K562 (cell line): Measurements from ENCODE around the gene USP14. TPM values are rescaled to one million over a fixed set of nuclear protein-coding genes. Genes with fewer than 3 reads are reported as not detected.

Experiments used
- CBX8 ChIP-seq: fragments of 200-600 bp; sonication (generic); IDR thresholded peaks from 2 replicates; pipeline ENCODE4 v1.6.1; 2012; ENCODE audit warnings: borderline replicate concordance, mixed run types, low read depth, mild to moderate bottlenecking, moderate library complexity, mixed read lengths, low read length, control low read depth, inconsistent platforms; ENCODE audit not compliant: poor library complexity, severe bottlenecking; ENCODE audit errors: extremely low read depth
- CEBPG ChIP-seq, 3 experiments: fragments of 200-800 bp in 1 of 3; sonication (Bioruptor generic) in 1 of 3; sonication (generic) in 1 of 3; formaldehyde crosslinking in 1 of 3; IDR thresholded peaks in 2 of 3; conservative IDR thresholded peaks in 1 of 3; 2 replicates each; pipeline versions ENCODE4 v1.6.1 to v1.8.0; 2016 to 2022; ENCODE audit warnings: missing compliant biosample characterization in 2 of 3, missing genetic modification characterization in 2 of 3, mild to moderate bottlenecking in 1 of 3, missing genetic modification reagents in 1 of 3
- EGR1 ChIP-seq: fragments of 450-650 bp; conservative IDR thresholded peaks from 2 replicates; pipeline ENCODE4 v1.6.1; 2017; ENCODE audit warnings: mild to moderate bottlenecking
- FOXA3 ChIP-seq, 2 experiments: fragments of 450-650 bp in 1 of 2; sonication (generic) in 1 of 2; formaldehyde crosslinking; IDR thresholded peaks in 1 of 2; conservative IDR thresholded peaks in 1 of 2; 2 replicates each; pipeline versions ENCODE4 v1.4.0 to v1.8.0; 2020 to 2022; ENCODE audit warnings: mild to moderate bottlenecking in 2 of 2, missing genetic modification reagents in 1 of 2
- MEIS2 ChIP-seq: fragments of 450-650 bp; IDR thresholded peaks from 2 replicates; pipeline ENCODE4 v1.6.1; 2014; ENCODE audit warnings: mild to moderate bottlenecking; ENCODE audit not compliant: partially characterized antibody
- ZNF436 ChIP-seq: fragments of 250-450, 450-650 bp; sonication (Bioruptor Pico); formaldehyde crosslinking; IDR thresholded peaks from 2 replicates; pipeline ENCODE4 v1.7.0; 2020; ENCODE audit warnings: mild to moderate bottlenecking
- polyA plus RNA-seq, 8 experiments: library from polyadenylated mRNA; depleted of rRNA in 4 of 8; stranded (reverse) in 5 of 8; unstranded in 3 of 8; fragments of >200 nt; fragmentation: Nextera tagmentation in 2 of 8; fragmentation: Illumina TruSeq in 1 of 8; extraction: Ambion mirVana in 2 of 8; extraction: Trizol in 1 of 8; gene quantifications; 2 replicates each; pipeline versions ENCODE4 v1.2.1 to v1.2.3, GENCODE V29; 2011 to 2014; ENCODE audit warnings: inconsistent platforms in 1 of 8, missing spikeins in 1 of 8
- total RNA-seq, 7 experiments: library from RNA; depleted of rRNA in 6 of 7; stranded (reverse); fragments of >200 nt in 6 of 7; fragmentation: Illumina TruSeq in 2 of 7; extraction: Trizol in 2 of 7; gene quantifications; 2 replicates each; pipeline versions ENCODE4 v1.2.1 to v1.2.3, GENCODE V29; 2011 to 2021; ENCODE audit warnings: low replicate concordance in 1 of 7
- TF ChIP-seq, protein P1 (sequence below): fragments of 450-650 bp; IDR thresholded peaks from 2 replicates; pipeline ENCODE4 v1.6.1; 2016; ENCODE audit warnings: low read depth
- TF ChIP-seq, protein P2 (sequence below): fragments of 200-800 bp; sonication (Bioruptor generic); IDR thresholded peaks from 2 replicates; pipeline ENCODE4 v1.6.1; 2017; ENCODE audit warnings: missing genetic modification characterization, missing compliant biosample characterization
- TF ChIP-seq, protein P3 (sequence below): fragments of 450-650 bp; IDR thresholded peaks from one replicate; pipeline ENCODE4 v1.6.1; 2018; ENCODE audit warnings: mild to moderate bottlenecking, moderate library complexity; ENCODE audit not compliant: partially characterized antibody
- TF ChIP-seq, protein P4 (sequence below): fragments of 450-650 bp; formaldehyde crosslinking; conservative IDR thresholded peaks from 2 replicates; pipeline ENCODE4 v1.4.0; 2022; ENCODE audit warnings: mild to moderate bottlenecking, missing genetic modification characterization
- TF ChIP-seq, protein P5 (sequence below): fragments of 250-450 bp; sonication (Bioruptor Pico); IDR thresholded peaks from 2 replicates; pipeline ENCODE4 v1.8.0; 2021; ENCODE audit warnings: mild to moderate bottlenecking, moderate library complexity

Gene USP14
- total and polyA plus RNA-seq, 9 of the 15 experiments (the other 6 are each of a cell fraction or from before 2014, with no cell fraction given) = 18.7 to 129 (median 40.3) TPM

DNA sequence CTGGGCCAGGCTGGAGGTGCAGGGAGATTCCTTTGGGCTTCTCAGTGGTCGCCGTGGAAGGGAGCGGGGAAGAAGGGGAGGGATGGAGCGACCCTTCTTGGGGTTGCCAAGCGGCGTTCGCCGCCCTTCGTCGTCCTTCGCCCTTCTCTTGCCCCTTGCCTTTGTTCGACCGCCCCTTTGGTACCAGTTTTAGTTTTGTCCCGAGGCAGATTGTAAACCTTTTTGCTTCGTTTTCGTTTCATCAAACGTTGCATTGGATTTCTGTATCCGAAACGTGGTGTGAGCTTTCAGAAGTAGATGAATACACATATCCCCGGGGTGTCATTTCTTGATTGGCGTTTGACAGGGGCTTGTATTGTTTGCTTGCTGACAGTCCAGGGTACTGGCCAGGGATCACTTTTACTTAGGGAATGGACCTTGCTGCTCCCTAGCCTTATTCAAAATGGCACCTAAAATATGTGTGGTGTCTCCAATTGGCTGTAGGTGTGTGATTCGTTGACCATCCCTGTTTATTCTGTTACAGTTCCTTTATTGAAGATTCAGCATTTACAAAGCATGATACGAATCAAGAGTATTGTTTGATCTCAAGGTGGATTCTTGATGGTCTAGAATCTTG is 788 bp downstream of the USP14 start (continued):
- TF ChIP-seq, protein P1, sequence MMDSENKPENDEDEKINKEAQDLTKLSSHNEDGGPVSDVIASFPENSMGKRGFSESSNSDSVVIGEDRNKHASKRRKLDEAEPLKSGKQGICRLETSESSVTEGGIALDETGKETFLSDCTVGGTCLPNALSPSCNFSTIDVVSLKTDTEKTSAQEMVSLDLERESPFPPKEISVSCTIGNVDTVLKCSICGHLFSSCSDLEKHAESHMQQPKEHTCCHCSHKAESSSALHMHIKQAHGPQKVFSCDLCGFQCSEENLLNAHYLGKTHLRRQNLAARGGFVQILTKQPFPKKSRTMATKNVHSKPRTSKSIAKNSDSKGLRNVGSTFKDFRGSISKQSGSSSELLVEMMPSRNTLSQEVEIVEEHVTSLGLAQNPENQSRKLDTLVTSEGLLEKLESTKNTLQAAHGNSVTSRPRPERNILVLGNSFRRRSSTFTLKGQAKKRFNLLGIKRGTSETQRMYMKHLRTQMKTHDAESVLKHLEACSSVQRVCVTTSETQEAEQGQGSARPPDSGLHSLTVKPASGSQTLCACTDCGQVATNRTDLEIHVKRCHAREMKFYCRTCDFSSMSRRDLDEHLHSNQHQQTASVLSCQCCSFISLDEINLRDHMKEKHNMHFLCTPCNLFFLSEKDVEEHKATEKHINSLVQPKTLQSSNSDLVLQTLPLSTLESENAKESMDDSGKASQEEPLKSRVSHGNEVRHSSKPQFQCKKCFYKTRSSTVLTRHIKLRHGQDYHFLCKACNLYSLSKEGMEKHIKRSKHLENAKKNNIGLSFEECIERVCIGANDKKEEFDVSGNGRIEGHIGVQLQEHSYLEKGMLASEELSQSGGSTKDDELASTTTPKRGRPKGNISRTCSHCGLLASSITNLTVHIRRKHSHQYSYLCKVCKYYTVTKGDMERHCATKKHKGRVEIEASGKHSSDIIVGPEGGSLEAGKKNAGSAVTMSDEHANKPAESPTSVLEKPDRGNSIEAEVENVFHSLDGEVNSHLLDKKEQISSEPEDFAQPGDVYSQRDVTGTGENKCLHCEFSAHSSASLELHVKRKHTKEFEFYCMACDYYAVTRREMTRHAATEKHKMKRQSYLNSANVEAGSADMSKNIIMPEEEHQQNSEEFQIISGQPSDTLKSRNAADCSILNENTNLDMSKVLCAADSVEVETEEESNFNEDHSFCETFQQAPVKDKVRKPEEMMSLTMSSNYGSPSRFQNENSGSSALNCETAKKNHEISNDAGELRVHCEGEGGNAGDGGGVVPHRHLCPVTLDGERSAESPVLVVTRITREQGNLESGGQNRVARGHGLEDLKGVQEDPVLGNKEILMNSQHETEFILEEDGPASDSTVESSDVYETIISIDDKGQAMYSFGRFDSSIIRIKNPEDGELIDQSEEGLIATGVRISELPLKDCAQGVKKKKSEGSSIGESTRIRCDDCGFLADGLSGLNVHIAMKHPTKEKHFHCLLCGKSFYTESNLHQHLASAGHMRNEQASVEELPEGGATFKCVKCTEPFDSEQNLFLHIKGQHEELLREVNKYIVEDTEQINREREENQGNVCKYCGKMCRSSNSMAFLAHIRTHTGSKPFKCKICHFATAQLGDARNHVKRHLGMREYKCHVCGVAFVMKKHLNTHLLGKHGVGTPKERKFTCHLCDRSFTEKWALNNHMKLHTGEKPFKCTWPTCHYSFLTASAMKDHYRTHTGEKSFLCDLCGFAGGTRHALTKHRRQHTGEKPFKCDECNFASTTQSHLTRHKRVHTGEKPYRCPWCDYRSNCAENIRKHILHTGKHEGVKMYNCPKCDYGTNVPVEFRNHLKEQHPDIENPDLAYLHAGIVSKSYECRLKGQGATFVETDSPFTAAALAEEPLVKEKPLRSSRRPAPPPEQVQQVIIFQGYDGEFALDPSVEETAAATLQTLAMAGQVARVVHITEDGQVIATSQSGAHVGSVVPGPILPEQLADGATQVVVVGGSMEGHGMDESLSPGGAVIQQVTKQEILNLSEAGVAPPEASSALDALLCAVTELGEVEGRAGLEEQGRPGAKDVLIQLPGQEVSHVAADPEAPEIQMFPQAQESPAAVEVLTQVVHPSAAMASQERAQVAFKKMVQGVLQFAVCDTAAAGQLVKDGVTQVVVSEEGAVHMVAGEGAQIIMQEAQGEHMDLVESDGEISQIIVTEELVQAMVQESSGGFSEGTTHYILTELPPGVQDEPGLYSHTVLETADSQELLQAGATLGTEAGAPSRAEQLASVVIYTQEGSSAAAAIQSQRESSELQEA = no peak
- TF ChIP-seq, protein P2, sequence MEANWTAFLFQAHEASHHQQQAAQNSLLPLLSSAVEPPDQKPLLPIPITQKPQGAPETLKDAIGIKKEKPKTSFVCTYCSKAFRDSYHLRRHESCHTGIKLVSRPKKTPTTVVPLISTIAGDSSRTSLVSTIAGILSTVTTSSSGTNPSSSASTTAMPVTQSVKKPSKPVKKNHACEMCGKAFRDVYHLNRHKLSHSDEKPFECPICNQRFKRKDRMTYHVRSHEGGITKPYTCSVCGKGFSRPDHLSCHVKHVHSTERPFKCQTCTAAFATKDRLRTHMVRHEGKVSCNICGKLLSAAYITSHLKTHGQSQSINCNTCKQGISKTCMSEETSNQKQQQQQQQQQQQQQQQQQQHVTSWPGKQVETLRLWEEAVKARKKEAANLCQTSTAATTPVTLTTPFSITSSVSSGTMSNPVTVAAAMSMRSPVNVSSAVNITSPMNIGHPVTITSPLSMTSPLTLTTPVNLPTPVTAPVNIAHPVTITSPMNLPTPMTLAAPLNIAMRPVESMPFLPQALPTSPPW (CRISPR knock-in tag) = no peak
- TF ChIP-seq, protein P3, sequence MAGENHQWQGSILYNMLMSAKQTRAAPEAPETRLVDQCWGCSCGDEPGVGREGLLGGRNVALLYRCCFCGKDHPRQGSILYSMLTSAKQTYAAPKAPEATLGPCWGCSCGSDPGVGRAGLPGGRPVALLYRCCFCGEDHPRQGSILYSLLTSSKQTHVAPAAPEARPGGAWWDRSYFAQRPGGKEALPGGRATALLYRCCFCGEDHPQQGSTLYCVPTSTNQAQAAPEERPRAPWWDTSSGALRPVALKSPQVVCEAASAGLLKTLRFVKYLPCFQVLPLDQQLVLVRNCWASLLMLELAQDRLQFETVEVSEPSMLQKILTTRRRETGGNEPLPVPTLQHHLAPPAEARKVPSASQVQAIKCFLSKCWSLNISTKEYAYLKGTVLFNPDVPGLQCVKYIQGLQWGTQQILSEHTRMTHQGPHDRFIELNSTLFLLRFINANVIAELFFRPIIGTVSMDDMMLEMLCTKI = no peak
- TF ChIP-seq EGR1 (no peak), CBX8 (no peak), MEIS2 (peak; percentile 3), FOXA3 (CRISPR knock-in tag; conservative IDR thresholded peaks at IDR 0.05 in 1 of 2, IDR thresholded peaks at IDR 0.05 in 1 of 2) (no peak), CEBPG (CRISPR knock-in tag; IDR thresholded peaks at IDR 0.05) (peak; percentile 46), CEBPG (tag; conservative IDR thresholded peaks at IDR 0.05 in 1 of 2, IDR thresholded peaks at IDR 0.05 in 1 of 2) (peak in 1 of 2 experiments; percentile 33; a peak in 1 of 4 replicates), ZNF436 (CRISPR knock-in tag) (no peak)
- TF ChIP-seq, protein P4, sequence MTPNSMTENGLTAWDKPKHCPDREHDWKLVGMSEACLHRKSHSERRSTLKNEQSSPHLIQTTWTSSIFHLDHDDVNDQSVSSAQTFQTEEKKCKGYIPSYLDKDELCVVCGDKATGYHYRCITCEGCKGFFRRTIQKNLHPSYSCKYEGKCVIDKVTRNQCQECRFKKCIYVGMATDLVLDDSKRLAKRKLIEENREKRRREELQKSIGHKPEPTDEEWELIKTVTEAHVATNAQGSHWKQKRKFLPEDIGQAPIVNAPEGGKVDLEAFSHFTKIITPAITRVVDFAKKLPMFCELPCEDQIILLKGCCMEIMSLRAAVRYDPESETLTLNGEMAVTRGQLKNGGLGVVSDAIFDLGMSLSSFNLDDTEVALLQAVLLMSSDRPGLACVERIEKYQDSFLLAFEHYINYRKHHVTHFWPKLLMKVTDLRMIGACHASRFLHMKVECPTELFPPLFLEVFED (CRISPR knock-in tag) = 0 out of 2 replicates have a peak, but pooled peaks have one; percentile 32
- TF ChIP-seq, protein P5, sequence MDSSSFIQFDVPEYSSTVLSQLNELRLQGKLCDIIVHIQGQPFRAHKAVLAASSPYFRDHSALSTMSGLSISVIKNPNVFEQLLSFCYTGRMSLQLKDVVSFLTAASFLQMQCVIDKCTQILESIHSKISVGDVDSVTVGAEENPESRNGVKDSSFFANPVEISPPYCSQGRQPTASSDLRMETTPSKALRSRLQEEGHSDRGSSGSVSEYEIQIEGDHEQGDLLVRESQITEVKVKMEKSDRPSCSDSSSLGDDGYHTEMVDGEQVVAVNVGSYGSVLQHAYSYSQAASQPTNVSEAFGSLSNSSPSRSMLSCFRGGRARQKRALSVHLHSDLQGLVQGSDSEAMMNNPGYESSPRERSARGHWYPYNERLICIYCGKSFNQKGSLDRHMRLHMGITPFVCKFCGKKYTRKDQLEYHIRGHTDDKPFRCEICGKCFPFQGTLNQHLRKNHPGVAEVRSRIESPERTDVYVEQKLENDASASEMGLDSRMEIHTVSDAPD (CRISPR knock-in tag) = no peak
